HuH-7 (cell line): ENCODE data around the gene PDE4D.
A peak's percentile ranks its signal among the peaks of the same experiment; 100 is the strongest.
"Not testable (repeated sequence)": the region's sequence is repeated elsewhere in the genome, so short reads cannot be mapped to it uniquely, and the experiment has no call there.

Source experiments
- DNase-seq: peaks from one replicate; pipeline ENCODE4 v3.0.0; 2011; ENCODE audit warnings: low spot score

The PDE4D gene

GRCh38 chr5:59416026-59416425, 477.5 kb downstream of the PDE4D start:
- DNase-seq: no peak

DNA sequence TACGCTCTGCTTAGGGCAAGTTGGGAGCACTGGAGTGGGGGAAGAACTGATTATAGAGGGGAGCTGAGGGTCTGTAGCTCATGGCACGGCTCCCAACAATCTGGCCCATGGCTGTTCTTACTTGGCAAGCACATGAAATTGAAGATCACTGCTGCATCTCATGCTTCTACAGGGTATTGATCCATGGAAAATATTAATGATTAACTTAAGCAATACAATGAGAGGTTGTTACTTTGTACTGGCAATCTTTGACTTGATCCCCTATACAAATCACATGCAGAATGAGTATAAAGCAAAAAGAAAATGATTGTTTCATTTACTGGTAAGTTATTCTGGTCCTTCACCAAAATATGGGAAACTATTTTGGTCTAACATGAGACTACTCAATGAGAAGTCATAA, 481.1 kb downstream of the PDE4D start:
- no peak for DNase-seq

DNA sequence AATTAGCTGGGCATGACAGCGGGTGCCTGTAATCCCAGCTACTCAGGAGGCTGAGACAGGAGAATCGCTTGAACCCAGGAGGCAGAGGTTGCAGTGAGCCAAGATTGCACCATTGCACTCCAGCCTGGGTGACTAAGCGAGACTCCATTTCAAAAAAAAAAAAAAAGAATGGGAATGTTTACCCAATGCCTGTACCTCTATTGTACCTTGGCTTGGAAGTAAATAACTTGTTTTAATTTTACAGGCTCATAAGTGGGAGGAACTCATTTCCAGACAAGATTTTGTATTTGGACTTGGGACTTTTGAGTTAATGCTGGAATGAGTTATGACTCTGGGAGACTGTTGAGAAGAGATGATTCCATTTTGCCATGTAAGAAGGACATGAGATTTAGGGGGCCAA, 484.5 kb downstream of the PDE4D start:
- not testable (repeated sequence) for DNase-seq

GRCh38 chr5:59407967-59408366, 485.6 kb downstream of the PDE4D start:
- DNase-seq: no peak

DNA sequence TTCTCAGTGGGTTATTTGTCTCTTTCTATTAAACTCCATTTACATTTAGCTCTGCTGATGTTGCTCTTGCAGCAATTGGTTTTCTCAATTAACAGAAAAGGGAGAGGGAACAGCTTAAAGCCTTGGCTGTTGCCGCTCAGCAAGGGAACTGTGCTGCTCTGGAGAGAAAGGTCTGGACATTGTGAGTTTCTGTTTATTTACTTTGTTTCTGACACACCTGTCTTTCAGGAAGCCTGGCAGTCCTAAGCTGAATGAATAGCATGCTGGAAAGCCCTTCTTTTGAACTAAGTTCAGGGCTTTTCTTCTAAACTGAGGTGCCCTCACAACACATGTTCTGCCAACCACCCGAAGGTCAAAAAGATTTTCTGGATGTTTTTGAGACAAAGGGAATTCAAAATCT, 491.9 kb downstream of the PDE4D start:
- no peak for DNase-seq

DNA sequence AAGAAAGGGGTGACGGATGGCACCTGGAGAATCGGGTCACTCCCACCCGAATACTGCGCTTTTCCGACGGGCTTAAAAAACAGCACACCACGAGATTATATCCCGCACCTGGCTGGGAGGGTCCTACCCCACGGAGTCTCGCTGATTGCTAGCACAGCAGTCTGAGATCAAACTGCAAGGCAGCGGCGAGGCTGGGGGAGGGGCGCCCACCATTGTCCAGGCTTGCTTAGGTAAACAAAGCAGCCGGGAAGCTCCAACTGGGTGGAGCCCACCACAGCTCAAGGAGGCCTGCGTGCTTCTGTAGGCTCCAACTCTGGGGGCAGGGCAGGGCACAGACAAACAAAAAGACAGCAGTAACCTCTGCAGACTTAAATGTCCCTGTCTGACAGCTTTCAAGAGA, 498.6 kb downstream of the PDE4D start:
- not testable (repeated sequence) for DNase-seq

DNA sequence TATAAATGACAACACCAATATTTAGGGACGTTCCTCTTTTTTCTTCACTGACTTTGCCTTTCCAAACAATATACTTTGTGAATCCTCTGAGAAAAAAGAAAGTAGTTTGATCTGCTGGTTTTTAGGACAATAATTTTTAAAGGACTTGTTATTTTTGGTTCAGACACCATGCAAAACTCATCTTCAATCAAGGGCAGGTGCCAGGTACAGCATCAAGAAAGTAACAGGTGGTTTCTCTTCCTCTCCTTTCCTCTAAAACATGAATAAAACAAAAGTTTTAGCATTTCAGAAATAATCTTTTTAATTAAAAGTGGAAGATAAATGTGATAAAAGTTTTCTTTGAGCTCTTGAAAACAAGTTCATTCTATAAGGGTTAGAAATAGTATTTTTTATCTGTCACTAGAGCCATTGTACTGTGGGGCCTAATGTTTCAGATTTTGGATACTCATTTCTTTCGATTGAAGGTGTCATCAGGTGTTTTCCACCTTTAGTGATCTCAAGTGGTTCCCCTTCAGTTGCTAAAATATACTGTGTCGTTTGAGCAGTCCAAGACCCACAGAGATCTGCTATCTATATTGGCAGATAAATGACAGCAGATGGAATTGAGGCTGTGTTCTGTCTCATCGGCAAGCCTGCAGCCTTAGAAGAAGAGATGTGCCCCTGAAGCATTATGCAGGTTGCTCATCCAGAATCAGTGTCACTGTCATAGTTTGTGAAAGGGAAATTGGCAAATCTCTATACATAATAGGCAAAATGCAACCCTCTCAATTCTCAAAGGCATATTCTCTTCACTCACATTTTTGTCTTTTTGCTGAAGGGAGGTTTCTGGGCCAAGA, 499.7 kb downstream of the PDE4D start:
- DNase-seq: no peak

- no peak for DNase-seq
Observed at GRCh38 chr5:59391576-59391975, 501.9 kb downstream of the PDE4D start.

GRCh38 chr5:59390989-59391388, 502.5 kb downstream of the PDE4D start:
- DNase-seq: no peak

GRCh38 chr5:59390074-59390659, 503.4 kb downstream of the PDE4D start:
- no peak for DNase-seq

GRCh38 chr5:59387127-59387526, 506.4 kb downstream of the PDE4D start:
- DNase-seq: no peak

DNA sequence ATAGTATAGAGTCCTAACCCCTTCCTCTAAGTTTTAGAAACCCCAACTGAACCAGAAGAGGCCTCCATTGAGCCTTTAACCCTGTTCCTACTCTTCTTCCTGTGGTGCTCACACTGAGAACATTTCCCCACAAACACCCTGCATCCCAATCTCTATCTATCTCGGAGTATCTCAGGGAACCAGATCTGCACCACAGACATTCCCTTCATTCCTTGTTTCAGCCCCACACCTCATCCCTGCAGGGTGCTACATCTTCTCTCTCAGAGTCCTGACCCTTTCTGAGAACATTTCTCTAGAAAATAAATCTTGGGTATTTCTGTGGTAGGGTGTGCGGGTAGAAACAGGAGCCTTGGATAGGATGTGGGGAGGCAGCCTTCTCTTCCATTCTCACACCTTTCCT, 507.8 kb downstream of the PDE4D start:
- no peak for DNase-seq

DNA sequence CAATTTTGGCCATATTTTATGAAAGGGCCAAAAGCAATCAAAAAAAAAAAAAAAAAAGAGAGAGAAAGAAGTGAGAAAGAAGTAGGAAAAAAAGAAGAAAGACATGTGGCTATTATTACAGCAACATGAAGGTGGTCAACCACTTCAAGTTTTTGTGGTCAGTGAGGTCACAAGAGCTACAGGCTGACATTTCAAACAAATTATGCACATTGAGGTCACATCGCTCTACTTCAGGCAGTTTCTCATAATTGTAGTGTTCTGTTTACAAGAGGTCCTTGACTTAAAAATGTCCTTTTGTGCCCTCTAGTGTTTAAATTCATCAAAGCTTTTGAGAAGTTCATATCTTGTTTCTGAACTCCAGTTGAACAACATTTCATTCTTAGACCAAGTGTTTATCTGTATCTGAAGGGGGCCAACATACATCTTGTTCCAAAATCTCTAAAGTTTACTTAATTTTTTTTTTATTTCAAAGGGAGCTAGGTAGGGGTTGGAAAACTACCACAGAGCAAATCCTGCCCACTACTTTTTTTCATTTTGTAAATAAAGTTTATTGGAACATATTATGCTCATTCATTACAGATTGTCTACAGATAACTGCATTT, 513.1 kb downstream of the PDE4D start:
- no peak for DNase-seq

DNA sequence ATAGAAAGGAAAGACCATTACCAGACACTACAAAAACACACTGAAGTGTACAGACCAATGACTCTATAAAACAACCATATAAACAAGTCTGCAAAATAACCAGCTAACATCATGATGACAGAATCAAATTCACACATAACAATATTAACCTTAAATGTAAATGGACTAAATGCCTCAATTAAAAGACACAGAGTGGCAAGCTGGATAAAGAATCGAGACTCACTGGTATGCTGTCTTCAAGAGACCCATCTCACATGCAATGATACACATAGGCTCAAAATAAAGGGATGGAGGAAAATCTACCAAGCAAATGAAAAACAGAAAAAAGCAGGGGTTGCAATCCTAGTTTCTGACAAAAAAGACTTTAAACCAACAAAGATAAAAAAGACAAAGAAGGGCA, 519.5 kb downstream of the PDE4D start:
- not testable (repeated sequence) for DNase-seq

DNA sequence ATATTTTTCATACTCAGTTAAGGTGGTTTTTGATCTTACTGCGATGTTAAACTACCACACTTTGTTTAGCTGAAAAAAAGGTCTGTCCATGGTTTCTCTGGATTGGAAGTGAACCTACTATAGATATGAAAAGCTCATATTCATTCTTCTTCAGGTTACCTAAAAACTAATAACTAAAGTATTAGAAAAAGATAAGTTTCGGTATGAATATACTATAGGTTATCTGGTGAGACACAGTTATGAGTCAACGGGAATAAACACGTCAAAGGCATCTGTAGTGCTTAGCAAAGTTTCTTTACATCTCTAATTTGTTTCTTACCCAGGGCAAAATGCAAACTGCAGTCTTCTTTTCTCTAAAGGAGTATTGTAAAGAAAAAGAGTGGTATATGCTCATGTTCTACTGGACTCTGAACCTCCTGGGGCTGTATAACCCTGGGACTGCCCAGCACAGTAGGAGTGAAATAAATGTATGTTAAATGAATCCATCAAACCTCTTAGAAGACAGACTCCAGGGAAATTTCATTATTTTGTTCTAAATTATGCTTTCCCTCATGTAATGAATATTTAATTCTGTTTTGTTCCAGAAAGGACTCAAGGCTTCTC, 521.9 kb downstream of the PDE4D start:
- DNase-seq: no peak

DNA sequence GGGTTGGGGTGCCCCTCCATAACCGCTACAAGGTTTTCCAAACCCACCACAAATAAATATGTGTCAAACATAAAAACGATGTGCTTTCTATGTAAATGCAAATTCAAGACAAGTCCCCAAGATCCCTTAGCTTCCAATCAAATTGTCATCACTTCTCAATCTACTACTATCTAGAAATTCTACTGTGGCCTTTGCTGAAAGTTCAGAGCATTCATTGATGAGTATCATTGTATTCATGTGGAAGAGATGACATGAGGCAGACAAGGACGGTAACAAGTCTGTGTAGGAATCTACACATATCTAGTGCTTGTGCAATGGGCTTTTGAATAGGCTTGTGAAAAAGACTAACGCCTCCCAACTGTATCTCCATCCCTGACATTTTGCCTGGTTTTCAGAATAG, 524.6 kb downstream of the PDE4D start:
- DNase-seq: no peak

DNA sequence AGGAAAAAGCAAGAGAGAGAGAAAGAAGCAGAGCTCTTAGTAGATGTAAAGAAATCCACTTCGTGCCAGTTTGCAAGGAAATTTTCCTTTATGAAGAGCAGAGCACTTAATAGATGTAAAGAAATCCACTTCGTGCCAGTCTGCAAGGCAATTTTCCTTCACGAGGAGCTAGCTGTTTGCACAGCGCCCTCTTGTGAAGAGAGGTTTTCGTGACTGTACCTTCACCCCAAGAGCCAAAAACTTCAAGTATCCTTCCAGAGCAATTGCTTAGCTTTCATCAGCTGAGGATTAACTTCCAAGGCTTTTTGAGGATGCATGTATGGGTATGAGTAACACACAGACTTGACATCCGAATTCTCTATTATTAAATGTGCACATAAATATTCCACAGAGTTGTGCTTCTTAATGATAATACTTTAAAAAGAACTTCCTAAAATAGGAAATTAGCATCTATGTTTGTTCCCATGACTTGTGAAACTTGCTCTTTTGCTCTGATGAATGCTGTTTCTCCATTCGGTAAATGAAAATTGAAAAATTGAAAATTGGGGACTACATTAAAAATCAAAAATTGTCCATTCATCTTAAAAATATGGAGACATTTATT, 525.6 kb downstream of the PDE4D start:
- no peak for DNase-seq

DNA sequence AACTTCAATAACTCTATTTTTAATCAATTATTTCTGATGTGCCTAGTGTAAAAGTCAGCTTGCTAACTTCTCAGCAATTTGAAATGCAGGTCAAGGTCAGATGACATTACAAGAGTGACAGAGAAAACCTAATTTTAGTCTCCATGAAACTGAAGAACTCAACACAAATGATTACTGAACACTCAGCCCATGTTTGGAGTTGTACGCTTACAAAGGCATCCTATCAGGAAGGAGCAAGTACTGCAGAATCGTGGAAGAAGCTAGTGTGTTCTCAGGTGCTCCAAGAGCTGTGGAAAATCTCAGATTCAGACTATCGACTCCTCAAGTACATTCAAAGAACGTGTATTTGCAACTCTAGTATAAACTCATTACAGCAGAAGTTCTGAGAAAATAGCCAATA, 526.7 kb downstream of the PDE4D start:
- DNase-seq: no peak

DNA sequence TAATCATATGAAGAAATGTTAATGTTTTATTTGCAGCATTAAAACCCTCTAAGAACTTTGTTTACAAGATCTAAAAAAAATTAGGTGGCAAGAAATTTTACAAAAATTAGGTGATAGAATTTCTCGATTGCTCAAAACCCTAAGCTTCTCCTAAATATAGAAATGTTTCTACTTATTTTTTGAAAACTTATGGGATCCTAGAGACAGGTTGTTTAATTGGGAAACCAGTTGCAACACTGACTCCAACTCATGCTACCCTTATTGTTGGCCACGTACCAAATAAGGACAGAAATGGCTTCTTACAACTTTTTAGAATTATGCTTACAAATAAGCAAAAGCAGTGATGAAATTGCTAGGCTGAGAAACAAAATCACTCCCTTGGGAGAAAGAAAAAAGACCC, 531.1 kb downstream of the PDE4D start:
- DNase-seq: no peak

GRCh38 chr5:59361454-59361853, 532.1 kb downstream of the PDE4D start:
- DNase-seq: no peak

DNA sequence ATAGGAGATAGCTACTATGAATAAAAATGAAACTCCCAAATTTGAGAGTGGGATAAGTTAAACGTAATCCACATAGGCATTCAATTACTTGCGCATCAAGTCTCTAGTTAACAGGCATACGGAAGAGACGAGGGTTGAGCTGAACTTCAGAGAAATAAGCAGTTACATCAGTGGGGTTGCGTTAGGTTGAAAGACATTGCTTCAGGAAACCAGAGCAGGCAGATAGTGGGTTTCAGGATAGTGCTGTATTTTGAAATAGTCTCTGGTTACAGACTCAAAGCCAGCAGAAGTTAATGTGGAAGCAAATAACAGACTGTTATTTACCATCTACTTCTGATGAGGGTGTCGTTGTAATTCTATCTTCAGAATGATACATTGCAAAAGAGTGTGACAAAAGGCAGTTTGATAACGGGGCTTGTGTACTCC, 533.4 kb downstream of the PDE4D start:
- DNase-seq: peak; percentile 23

DNA sequence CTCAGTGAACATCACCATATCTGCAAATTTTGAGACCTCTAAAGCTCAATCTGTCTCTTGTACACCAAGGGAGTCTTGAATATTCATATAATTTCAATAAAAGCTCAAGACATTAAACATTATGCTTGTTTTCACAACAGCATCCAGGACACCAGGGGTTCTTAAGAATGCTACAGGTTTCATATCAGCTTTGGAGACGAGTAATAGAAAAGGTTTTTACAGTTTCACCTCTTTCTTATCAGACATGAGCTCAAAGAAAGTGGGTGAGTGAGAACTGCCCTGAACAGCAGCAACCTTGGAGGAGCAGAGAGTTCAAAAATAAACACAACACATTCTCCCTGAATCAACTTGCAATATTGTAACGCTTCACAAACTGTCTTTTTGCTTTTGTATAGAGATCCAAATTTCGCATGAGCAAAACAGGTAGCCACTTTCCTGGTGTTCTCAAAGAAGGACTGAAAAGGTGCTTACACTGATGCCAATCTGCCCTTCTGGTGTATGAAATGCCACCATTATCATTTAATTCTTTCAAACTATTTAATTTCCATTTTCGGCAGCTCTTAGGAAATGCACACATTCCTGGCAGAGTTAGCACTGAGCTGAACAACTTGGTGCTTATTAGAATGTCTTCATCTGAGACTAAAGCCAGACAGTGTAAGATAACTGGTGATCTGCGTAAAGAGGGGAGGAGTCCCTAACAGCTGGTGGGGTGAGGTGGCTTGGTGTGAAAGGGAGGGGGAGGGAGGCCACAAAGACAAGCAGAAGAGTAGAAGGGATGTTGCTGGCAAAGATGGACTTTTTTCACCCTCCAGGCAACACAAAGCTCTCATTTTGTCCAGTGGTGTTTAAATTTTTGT, 535.3 kb downstream of the PDE4D start:
- no peak for DNase-seq
